Measurements from ENCODE around the gene BEST2.

BEST2 gene

DNA sequence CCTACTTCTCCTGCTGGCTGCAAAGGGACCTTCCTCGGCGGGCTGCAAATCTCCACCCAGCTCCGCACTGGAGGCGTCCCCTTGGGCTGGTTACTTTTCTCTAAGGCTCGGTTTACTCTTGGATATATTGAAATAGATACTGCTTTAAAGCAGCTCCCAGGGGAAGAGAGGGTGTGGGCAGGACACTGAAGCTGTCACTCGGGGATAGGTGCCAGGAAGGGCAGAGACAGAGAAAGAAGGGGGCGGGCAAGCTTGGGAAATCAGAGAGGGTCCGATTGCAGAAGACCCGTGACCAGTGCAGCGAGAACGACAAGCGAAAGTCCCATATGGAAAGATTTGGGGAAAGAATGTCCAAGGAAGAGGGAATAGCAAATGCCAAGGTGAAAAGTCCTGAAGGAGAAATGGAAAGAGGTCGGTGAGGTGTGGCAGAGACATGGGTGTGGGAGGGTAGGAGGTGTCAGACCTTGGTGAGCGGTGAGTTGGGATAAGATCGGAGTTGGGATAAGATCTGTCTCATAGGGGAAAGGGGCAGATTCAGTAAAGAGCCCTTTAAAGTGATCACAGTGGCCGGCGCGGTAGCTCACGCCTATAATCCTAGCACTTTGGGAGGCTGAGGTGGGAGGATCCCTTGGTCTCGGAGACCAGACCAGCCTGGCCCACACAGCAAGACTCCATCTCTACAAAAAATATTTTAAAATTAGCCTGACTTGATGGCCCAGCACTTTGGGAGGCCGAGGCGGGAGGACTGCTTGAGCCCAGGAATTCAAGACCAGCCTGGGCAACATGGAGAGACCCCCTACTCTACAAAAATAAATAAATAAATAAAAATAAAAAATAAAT is 50.9 kb downstream of the BEST2 start:
- H3K4me3 ChIP-seq (ENCODE audit: low read depth, low read length) = peak overlapping the region; percentile 96

DNA sequence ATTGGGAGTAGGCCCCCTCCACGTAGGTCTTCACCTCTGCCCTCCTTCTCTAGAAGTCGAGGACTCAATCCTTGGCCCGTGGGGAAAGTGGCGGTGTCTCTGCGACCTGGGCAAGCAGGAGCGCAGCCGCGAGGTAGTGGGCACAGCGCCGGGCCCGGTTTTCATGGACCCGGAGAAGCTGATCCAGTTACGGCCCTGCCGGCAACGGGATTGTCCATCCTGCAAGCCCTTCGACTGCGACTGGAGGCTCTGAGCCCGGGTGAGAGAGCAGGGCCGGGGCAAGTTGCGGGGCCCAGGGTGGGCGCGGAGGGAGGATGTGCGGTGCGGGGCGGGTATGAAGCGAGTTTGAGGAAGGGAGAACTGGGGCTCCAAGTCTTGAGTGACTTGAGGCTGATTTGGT is 52.5 kb downstream of the BEST2 start:
- Histone ChIP-seq H3K27ac (ENCODE audit: low read depth, low read length) (no peak overlapping the region), H3K4me1 (ENCODE audit: control insufficient read depth, insufficient read depth, low read length) (peaks cover 17% of the 10 kb centered on the region), H3K27me3 (ENCODE audit: control insufficient read depth, insufficient read depth, low read length) (peaks cover 6% of the 10 kb centered on the region), H3K36me3 (ENCODE audit: control insufficient read depth, insufficient read depth, low read length) (peaks cover 32% of the 10 kb centered on the region), H3K9me3 (ENCODE audit: control insufficient read depth, insufficient read depth, low read depth, low read length) (no peaks in the 10 kb centered on the region), H3K4me3 (ENCODE audit: low read depth, low read length) (no peak overlapping the region), H3K9ac (ENCODE audit: low read length) (no peak overlapping the region)

More for the DNA sequence above, 50.9 kb downstream of the BEST2 start:
- H3K36me3 ChIP-seq (ENCODE audit: control insufficient read depth, insufficient read depth, low read length) = peaks cover 27% of the 10 kb centered on the region
- H3K9me3 ChIP-seq (ENCODE audit: control insufficient read depth, insufficient read depth, low read depth, low read length) = no peaks in the 10 kb centered on the region
- H3K4me1 ChIP-seq (ENCODE audit: control insufficient read depth, insufficient read depth, low read length) = peaks cover 17% of the 10 kb centered on the region
- peak overlapping the region; percentile 91 for H3K9ac ChIP-seq (ENCODE audit: low read length)
- no peak overlapping the region for H3K27ac ChIP-seq (ENCODE audit: low read depth, low read length)
- H3K27me3 ChIP-seq (ENCODE audit: control insufficient read depth, insufficient read depth, low read length) = peaks cover 6% of the 10 kb centered on the region

DNA sequence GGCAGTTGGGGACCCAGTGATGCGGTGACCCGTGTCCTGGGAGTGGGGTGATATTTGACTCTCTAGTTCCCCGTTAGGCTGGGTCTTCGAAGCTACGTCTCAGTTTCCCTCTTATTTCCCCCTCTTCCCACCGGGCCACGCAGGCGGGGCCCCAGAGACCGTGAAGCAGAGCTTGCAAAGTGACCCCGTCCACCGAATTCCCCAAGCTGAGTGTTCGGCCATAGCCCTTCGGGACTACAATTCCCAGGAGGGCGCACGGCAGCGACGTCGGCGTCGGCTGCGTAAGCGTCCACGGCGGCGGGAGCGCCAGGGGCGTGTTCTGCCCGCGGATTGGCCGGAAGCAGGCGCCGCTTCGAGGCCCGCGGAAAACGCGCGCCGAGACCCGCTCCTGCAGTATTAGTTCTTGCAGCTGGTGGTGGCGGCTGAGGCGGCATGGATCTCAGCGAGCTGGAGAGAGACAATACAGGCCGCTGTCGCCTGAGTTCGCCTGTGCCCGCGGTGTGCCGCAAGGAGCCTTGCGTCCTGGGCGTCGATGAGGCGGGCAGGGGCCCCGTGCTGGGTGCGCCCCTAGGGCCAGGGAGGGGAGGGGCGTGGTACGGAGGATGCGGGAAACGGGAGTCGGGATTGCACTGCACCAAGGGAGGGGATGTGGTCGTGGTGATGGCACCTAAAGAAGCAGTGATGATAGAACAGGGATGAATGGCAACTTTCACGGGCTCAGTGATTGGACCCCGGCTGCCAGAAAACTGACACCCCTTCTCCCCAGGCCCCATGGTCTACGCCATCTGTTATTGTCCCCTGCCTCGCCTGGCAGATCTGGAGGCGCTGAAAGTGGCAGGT is 54.9 kb downstream of the BEST2 start, which contains the start of gene RNASEH2A:
TSS of gene RNASEH2A (plus strand) at position 343 of the 840 bp plus-strand sequence. CDS start at position 433, 90 bp downstream.
- peak within 1 kb of the TSS; percentile 44; the same call in 1 of the 2 replicates for H3K27ac ChIP-seq (ENCODE audit: low read depth, low read length)
- peak within 1 kb of the TSS; percentile 86 for H3K9ac ChIP-seq (ENCODE audit: low read length)
- H3K9me3 ChIP-seq (ENCODE audit: control insufficient read depth, insufficient read depth, low read depth, low read length) = no peaks in the 10 kb centered on the region
- peaks cover 32% of the 10 kb centered on the region for H3K36me3 ChIP-seq (ENCODE audit: control insufficient read depth, insufficient read depth, low read length)
- peaks cover 6% of the 10 kb centered on the region for H3K27me3 ChIP-seq (ENCODE audit: control insufficient read depth, insufficient read depth, low read length)
- H3K4me1 ChIP-seq (ENCODE audit: control insufficient read depth, insufficient read depth, low read length) = peaks cover 10% of the 10 kb centered on the region
- peak within 1 kb of the TSS; percentile 85 for H3K4me3 ChIP-seq (ENCODE audit: low read depth, low read length)

Measured in HUES6 (cell line).